VCaP (cell line): ENCODE data around the gene UBE2I.

Experiments used
- H3K27ac ChIP-seq: fragments of 450-650 bp; 2 replicates; pipeline ENCODE4 v1.5.1; 2017
- TF ChIP-seq, protein P1 (sequence below): fragments of 450-650 bp; conservative IDR thresholded peaks from 2 replicates; pipeline ENCODE4 v1.5.1; 2017; ENCODE audit warnings: mild to moderate bottlenecking, moderate library complexity

The UBE2I gene

GRCh38 chr16:1312903-1313302 lies 3.5 kb downstream of the UBE2I start:
- TF ChIP-seq, protein P1, sequence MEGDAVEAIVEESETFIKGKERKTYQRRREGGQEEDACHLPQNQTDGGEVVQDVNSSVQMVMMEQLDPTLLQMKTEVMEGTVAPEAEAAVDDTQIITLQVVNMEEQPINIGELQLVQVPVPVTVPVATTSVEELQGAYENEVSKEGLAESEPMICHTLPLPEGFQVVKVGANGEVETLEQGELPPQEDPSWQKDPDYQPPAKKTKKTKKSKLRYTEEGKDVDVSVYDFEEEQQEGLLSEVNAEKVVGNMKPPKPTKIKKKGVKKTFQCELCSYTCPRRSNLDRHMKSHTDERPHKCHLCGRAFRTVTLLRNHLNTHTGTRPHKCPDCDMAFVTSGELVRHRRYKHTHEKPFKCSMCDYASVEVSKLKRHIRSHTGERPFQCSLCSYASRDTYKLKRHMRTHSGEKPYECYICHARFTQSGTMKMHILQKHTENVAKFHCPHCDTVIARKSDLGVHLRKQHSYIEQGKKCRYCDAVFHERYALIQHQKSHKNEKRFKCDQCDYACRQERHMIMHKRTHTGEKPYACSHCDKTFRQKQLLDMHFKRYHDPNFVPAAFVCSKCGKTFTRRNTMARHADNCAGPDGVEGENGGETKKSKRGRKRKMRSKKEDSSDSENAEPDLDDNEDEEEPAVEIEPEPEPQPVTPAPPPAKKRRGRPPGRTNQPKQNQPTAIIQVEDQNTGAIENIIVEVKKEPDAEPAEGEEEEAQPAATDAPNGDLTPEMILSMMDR: no peak
- no peak overlapping the region for H3K27ac ChIP-seq

- no peak overlapping the region for H3K27ac ChIP-seq
- TF ChIP-seq, protein P1: no peak
Measured at GRCh38 chr16:1313721-1314369, 4.4 kb downstream of the UBE2I start.

DNA sequence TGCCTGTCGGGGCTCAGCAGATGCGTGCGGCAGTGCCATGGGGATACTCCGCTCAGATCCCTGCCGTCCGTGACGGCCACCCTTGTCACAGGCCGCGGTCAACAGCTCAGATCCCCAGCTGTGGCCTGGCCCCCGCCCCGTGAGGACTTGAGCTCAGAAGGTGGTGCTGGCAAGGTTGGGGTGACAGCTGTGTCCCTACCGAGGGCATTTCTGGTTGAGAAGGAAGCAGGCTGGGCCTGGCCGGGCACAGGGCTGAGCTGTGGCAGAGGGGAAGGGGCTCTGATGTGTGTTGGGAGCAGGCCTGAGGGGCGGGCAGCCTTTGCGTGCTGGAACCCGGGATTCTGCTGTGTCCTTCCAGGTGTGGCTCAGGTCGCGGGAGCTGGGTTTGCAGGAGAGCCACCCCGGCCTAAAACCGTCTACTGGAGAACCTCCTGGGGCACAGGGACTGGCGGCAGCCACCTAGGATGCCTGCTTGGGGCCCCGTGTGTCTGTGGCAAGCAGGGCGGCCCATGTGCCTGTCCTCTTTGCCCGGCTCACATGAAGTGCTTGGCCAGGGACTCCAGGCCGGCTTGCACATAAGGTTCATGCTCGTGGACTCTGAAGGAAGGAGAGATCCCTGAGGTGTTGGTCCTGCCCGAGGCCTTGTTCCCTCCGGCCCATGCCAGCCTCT lies 5.1 kb downstream of the UBE2I start:
- no peak overlapping the region for H3K27ac ChIP-seq
- TF ChIP-seq, protein P1: no peak

GRCh38 chr16:1315081-1316032 lies 5.9 kb downstream of the UBE2I start:
- H3K27ac ChIP-seq: no peak overlapping the region
- TF ChIP-seq, protein P1: no peak

DNA sequence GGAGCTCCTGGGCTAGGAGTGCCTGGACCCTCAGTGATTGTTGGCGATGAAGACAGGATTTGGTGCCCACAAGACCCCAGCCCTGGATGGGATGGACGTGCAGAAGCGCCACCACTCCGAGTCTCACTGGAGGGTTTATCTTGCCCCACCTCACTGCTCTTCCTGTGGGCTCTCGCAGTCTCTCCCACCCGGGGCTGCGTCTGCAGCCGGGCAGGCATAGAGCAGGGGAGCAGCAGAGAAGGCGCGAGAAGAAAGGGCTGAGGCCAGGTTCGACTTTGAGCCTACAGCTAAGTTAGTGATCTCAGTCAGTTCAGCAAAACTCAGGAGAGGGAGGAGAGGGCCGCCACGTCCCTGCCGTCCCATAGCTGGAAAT lies 6.6 kb downstream of the UBE2I start:
- TF ChIP-seq, protein P1: no peak
- no peak overlapping the region for H3K27ac ChIP-seq

DNA sequence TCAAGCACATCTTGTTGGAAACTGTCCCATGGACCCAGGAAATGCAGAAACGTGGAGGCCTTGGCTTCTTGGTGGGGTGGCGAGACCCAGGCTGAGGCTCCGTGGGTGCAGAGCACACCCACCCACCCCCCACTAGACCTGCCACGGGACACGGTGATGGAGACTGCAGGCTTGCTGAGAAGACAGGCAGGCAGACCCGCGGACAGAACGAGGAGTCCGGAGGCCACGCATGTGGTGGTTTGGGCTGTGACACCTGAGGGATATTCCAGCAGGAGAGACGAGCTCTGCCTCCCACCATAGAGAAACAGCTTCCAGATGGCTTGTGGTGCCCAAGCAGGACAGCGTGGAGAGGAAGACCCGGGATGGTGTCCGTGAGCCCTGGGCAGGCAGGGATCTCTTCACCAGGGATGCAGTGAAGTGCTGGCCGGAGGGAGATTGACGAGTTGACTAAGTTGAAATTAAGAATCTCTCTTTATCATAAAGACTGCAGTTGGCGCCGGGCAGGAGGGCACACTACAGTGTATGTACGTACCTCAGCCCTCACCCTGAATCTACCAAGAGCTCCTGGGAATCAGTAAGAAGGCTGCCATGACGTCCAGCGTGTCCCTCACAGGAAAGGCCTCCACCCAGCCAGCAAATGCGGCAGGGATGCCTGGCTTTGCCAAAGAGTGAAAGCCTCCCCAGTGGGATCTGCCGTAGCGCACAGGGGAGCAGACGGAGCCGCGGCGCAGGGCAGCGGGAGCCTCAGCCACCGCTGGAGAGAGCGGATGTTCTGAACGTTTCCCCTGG lies 8.2 kb downstream of the UBE2I start:
- TF ChIP-seq, protein P1: no peak
- H3K27ac ChIP-seq: no peak overlapping the region
